Measurements from ENCODE around the gene DDX24. TPM values are rescaled to one million over a fixed set of nuclear protein-coding genes. Genes with fewer than 3 reads are reported as not detected.

Gene DDX24
- total RNA-seq, 2 donors from 2014 or later = 131 to 137 TPM

DNA sequence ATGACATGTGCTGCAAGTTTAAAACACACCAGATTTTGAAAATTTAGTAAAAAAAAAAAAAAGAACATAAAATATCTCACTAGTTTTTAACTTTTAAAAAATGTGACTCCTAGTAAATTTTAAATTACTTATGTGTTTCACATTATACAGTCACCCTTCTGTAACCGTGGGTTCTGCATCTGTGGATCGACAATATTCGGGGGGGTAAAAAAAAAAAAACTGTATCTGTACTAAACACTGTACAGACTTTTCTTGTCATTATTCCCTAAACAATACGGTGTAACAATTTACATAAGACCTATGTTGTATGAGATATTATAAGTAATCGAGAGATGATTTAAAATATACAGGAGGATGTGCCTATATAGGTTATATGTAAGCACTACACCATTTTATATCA lies 3.2 kb downstream of the DDX24 start:
- H3K9me3 ChIP-seq (ENCODE audit: control insufficient read depth, low read length) = peaks cover 35% of the 10 kb centered on the region
- DNase-seq = no peak
- Mint-ChIP-seq H3K4me1 (peaks cover 26% of the 10 kb centered on the region), H3K4me3 (no peak overlapping the region), H3K36me3 (ENCODE audit: low read depth) (peaks cover 50% of the 10 kb centered on the region), H3K27ac (no peak overlapping the region), H3K9me3 (peaks cover 18% of the 10 kb centered on the region), H3K27me3 (ENCODE audit: insufficient read depth) (no peaks in the 10 kb centered on the region)
- TF ChIP-seq, protein P1, sequence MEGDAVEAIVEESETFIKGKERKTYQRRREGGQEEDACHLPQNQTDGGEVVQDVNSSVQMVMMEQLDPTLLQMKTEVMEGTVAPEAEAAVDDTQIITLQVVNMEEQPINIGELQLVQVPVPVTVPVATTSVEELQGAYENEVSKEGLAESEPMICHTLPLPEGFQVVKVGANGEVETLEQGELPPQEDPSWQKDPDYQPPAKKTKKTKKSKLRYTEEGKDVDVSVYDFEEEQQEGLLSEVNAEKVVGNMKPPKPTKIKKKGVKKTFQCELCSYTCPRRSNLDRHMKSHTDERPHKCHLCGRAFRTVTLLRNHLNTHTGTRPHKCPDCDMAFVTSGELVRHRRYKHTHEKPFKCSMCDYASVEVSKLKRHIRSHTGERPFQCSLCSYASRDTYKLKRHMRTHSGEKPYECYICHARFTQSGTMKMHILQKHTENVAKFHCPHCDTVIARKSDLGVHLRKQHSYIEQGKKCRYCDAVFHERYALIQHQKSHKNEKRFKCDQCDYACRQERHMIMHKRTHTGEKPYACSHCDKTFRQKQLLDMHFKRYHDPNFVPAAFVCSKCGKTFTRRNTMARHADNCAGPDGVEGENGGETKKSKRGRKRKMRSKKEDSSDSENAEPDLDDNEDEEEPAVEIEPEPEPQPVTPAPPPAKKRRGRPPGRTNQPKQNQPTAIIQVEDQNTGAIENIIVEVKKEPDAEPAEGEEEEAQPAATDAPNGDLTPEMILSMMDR (conservative IDR thresholded peaks at IDR 0.05) = no peak
- H3K36me3 ChIP-seq (ENCODE audit: control insufficient read depth, insufficient read depth, low read length) = peaks cover 36% of the 10 kb centered on the region
- no peaks in the 10 kb centered on the region for H3K27me3 ChIP-seq (ENCODE audit: control insufficient read depth, insufficient read depth, low read length, poor library complexity, severe bottlenecking)
- H3K4me3 ChIP-seq (ENCODE audit: low read length) = peak overlapping the region; percentile 90
- H3K9ac ChIP-seq (ENCODE audit: extremely low read depth, low read length, poor library complexity, severe bottlenecking) = no peak overlapping the region
- H3K4me1 ChIP-seq (ENCODE audit: control insufficient read depth, insufficient read depth, low read length) = no peaks in the 10 kb centered on the region
- 100% methylated on average over 3 of the region's 5 CpGs; no CpG with 5 or more reads in 1 of the 2 experiments for WGBS, 2 experiments (ENCODE audit: insufficient coverage in 1 of 2, insufficient read length in 1 of 2)
- no peak overlapping the region for H3K27ac ChIP-seq (ENCODE audit: low read depth, low read length)

DNA sequence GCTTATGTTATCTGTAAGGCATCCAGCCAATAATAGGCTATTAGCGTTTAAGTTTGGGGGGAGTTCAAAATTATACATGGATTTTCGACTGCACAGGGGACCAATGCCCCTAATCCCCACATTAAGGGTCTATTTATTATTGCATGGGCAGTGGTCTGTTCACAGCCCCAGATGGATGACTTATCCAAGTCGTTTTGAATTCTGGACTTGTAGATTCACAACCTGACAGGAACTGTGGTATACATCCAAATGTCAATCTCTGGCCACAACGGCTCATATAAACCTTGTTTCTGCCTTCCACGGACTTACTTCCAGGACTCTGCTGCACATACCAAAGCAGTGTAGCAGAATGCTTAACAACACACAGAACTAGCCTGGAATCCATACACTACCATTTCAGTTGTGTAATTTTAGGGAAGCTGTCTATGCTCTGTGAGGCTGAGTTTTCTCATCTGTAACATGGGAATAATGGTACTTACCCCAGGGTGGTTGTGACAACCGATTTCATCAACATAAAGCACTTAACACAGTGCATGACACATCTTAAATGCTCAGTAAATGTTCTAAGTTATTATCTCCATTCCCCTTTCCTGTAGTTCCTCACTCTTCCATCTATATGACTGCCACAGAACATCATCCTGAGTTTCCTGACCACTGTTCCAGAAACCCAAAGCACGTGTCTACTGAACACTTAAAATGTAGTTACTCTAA lies 3.7 kb downstream of the DDX24 start:
- Mint-ChIP-seq H3K4me3 (no peak overlapping the region), H3K27ac (no peak overlapping the region), H3K4me1 (peaks cover 26% of the 10 kb centered on the region), H3K9me3 (peaks cover 22% of the 10 kb centered on the region), H3K27me3 (ENCODE audit: insufficient read depth) (no peaks in the 10 kb centered on the region), H3K36me3 (ENCODE audit: low read depth) (peaks cover 51% of the 10 kb centered on the region)
- Histone ChIP-seq H3K4me1 (ENCODE audit: control insufficient read depth, insufficient read depth, low read length) (no peaks in the 10 kb centered on the region), H3K36me3 (ENCODE audit: control insufficient read depth, insufficient read depth, low read length) (peaks cover 36% of the 10 kb centered on the region), H3K27ac (ENCODE audit: low read depth, low read length) (no peak overlapping the region), H3K4me3 (ENCODE audit: low read length) (peak overlapping the region; percentile 90), H3K27me3 (ENCODE audit: control insufficient read depth, insufficient read depth, low read length, poor library complexity, severe bottlenecking) (no peaks in the 10 kb centered on the region), H3K9me3 (ENCODE audit: control insufficient read depth, low read length) (peaks cover 35% of the 10 kb centered on the region), H3K9ac (ENCODE audit: extremely low read depth, low read length, poor library complexity, severe bottlenecking) (no peak overlapping the region)
- WGBS, 2 experiments (ENCODE audit: insufficient coverage in 1 of 2, insufficient read length in 1 of 2) = 95 to 99% methylated on average over 7 of the region's 7 CpGs
- TF ChIP-seq, protein P1 (conservative IDR thresholded peaks at IDR 0.05) = no peak
- no peak for DNase-seq

DNA sequence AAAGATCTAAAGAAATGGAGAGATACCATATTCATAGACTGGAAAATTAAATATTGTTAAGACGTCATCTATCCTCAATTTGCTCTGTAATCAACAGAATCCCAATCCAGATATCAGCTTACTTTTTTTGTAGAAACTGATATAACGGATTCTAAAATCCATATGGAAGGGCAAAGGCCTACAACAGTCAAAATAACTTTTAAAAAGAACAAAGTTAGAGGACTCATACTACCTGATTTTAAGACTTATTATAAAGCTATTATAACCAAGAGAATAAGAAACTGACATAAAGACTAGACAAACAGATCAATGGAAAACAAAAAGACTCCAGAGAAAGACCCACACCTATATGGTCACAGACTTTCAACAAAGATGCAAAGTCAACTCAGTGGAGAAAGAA lies 6.0 kb downstream of the DDX24 start:
- Mint-ChIP-seq H3K36me3 (ENCODE audit: low read depth) (peaks cover 71% of the 10 kb centered on the region), H3K27ac (no peak overlapping the region), H3K4me3 (no peak overlapping the region), H3K4me1 (peaks cover 20% of the 10 kb centered on the region), H3K27me3 (ENCODE audit: insufficient read depth) (no peaks in the 10 kb centered on the region), H3K9me3 (peaks cover 44% of the 10 kb centered on the region)
- no peak overlapping the region for H3K9ac ChIP-seq (ENCODE audit: extremely low read depth, low read length, poor library complexity, severe bottlenecking)
- H3K36me3 ChIP-seq (ENCODE audit: control insufficient read depth, insufficient read depth, low read length) = peaks cover 36% of the 10 kb centered on the region
- no peaks in the 10 kb centered on the region for H3K27me3 ChIP-seq (ENCODE audit: control insufficient read depth, insufficient read depth, low read length, poor library complexity, severe bottlenecking)
- no peak for DNase-seq
- H3K9me3 ChIP-seq (ENCODE audit: control insufficient read depth, low read length) = peaks cover 52% of the 10 kb centered on the region
- no peaks in the 10 kb centered on the region for H3K4me1 ChIP-seq (ENCODE audit: control insufficient read depth, insufficient read depth, low read length)
- no peak overlapping the region for H3K27ac ChIP-seq (ENCODE audit: low read depth, low read length)
- TF ChIP-seq, protein P1 (conservative IDR thresholded peaks at IDR 0.05) = no peak
- WGBS, 2 experiments (ENCODE audit: insufficient coverage in 1 of 2, insufficient read length in 1 of 2) = 100% methylated on average over 1 to 2 of the region's 2 CpGs
- H3K4me3 ChIP-seq (ENCODE audit: low read length) = peak overlapping the region; percentile 60

Measured in endodermal cell (in vitro differentiated cells).